ENCODE results near the gene UST.
A peak's percentile ranks its signal among the peaks of the same experiment; 100 is the strongest.
"Not testable (repeated sequence)": the region's sequence is repeated elsewhere in the genome, so short reads cannot be mapped to it uniquely, and the experiment has no call there.

The UST gene

GRCh38 chr6:148868901-148869300, 122.1 kb downstream of the UST start:
- DNase-seq (ENCODE audit: low read depth): peak; percentile 19

- DNase-seq (ENCODE audit: low read depth): peak; percentile 99
Measured at GRCh38 chr6:148869585-148869984, 122.8 kb downstream of the UST start.

- no peak for DNase-seq (ENCODE audit: low read depth)
Measured at GRCh38 chr6:148873154-148873553, 126.3 kb downstream of the UST start.

- no peak for DNase-seq (ENCODE audit: low read depth)
Measured at GRCh38 chr6:148873868-148874267, 127.0 kb downstream of the UST start.

- no peak for DNase-seq (ENCODE audit: low read depth)
Measured at GRCh38 chr6:148874698-148875293, 128.0 kb downstream of the UST start.

- no peak for DNase-seq (ENCODE audit: low read depth)
Measured at GRCh38 chr6:148878683-148879082, 131.9 kb downstream of the UST start.

GRCh38 chr6:148880742-148881141, 133.9 kb downstream of the UST start:
- not testable (repeated sequence) for DNase-seq (ENCODE audit: low read depth)

- no peak for DNase-seq (ENCODE audit: low read depth)
Measured at GRCh38 chr6:148881593-148882311, 134.9 kb downstream of the UST start.

GRCh38 chr6:148883270-148883669, 136.4 kb downstream of the UST start:
- DNase-seq (ENCODE audit: low read depth): no peak

GRCh38 chr6:148884461-148884860, 137.6 kb downstream of the UST start:
- DNase-seq (ENCODE audit: low read depth): no peak

- DNase-seq (ENCODE audit: low read depth): peak; percentile 80
Measured at GRCh38 chr6:148885136-148885865, 138.5 kb downstream of the UST start.

GRCh38 chr6:148885925-148886845, 139.4 kb downstream of the UST start:
- no peak for DNase-seq (ENCODE audit: low read depth)

- DNase-seq (ENCODE audit: low read depth): no peak
Measured at GRCh38 chr6:148887181-148887580, 140.4 kb downstream of the UST start.

GRCh38 chr6:148888856-148889255, 142.0 kb downstream of the UST start:
- no peak for DNase-seq (ENCODE audit: low read depth)

GRCh38 chr6:148890096-148890495, 143.3 kb downstream of the UST start:
- DNase-seq (ENCODE audit: low read depth): no peak

GRCh38 chr6:148890652-148891404, 144.0 kb downstream of the UST start:
- no peak for DNase-seq (ENCODE audit: low read depth)

GRCh38 chr6:148891405-148891783, 144.6 kb downstream of the UST start:
- DNase-seq (ENCODE audit: low read depth): no peak

- DNase-seq (ENCODE audit: low read depth): peak; percentile 35
Measured at GRCh38 chr6:148892247-148892646, 145.4 kb downstream of the UST start.

- no peak for DNase-seq (ENCODE audit: low read depth)
Measured at GRCh38 chr6:148893073-148893472, 146.2 kb downstream of the UST start.

GRCh38 chr6:148893481-148893880, 146.7 kb downstream of the UST start:
- DNase-seq (ENCODE audit: low read depth): peak; percentile 40

- DNase-seq (ENCODE audit: low read depth): no peak
Measured at GRCh38 chr6:148898376-148899014, 151.7 kb downstream of the UST start.
